Measurements from ENCODE around the gene RUFY3.
"Not testable (repeated sequence)": the region's sequence is repeated elsewhere in the genome, so short reads cannot be mapped to it uniquely, and the experiment has no call there.

The RUFY3 gene

GRCh38 chr4:70704931-70705182 is 16.9 kb upstream of the RUFY3 start:
- in situ Hi-C loops (cut with HindIII; ENCODE audit: low sequenced_read_pairs), result no loop called here

GRCh38 chr4:70705183-70706043 is 16.4 kb upstream of the RUFY3 start:
- in situ Hi-C loops (cut with HindIII; ENCODE audit: low sequenced_read_pairs), result no loop called here

- in situ Hi-C loops (cut with HindIII; ENCODE audit: low sequenced_read_pairs), result no loop called here
Observed at GRCh38 chr4:70706044-70706461, 15.7 kb upstream of the RUFY3 start.

- in situ Hi-C loops (cut with HindIII; ENCODE audit: low sequenced_read_pairs), result no loop called here
Observed at GRCh38 chr4:70706516-70706915, 15.2 kb upstream of the RUFY3 start.

GRCh38 chr4:70709611-70710205 is 12.1 kb upstream of the RUFY3 start:
- in situ Hi-C loops (cut with HindIII; ENCODE audit: low sequenced_read_pairs), result no loop called here

GRCh38 chr4:70711599-70711998 is 10.2 kb upstream of the RUFY3 start:
- in situ Hi-C loops (cut with HindIII; ENCODE audit: low sequenced_read_pairs), result no loop called here

GRCh38 chr4:70712150-70712549 is 9.6 kb upstream of the RUFY3 start:
- in situ Hi-C loops (cut with HindIII; ENCODE audit: low sequenced_read_pairs), result no loop called here

- in situ Hi-C loops (cut with HindIII; ENCODE audit: low sequenced_read_pairs), result no loop called here
Observed at GRCh38 chr4:70712604-70713452, 8.9 kb upstream of the RUFY3 start.

GRCh38 chr4:70713453-70714078 is 8.2 kb upstream of the RUFY3 start:
- in situ Hi-C loops (cut with HindIII; ENCODE audit: low sequenced_read_pairs), result no loop called here

GRCh38 chr4:70714079-70714887 is 7.5 kb upstream of the RUFY3 start:
- in situ Hi-C loops (cut with HindIII; ENCODE audit: low sequenced_read_pairs), result no loop called here

GRCh38 chr4:70715097-70715496 is 6.7 kb upstream of the RUFY3 start:
- in situ Hi-C loops (cut with HindIII; ENCODE audit: low sequenced_read_pairs), result no loop called here

GRCh38 chr4:70718811-70719604 is 2.8 kb upstream of the RUFY3 start:
- in situ Hi-C loops (cut with HindIII; ENCODE audit: low sequenced_read_pairs), result no loop called here

GRCh38 chr4:70722199-70722791 is 531 bp downstream of the RUFY3 start:
- in situ Hi-C loops (cut with HindIII; ENCODE audit: low sequenced_read_pairs), result no loop called here

GRCh38 chr4:70724463-70724862 is 2.7 kb downstream of the RUFY3 start:
- in situ Hi-C loops (cut with HindIII; ENCODE audit: low sequenced_read_pairs), result no loop called here

GRCh38 chr4:70725633-70726032 is 3.9 kb downstream of the RUFY3 start:
- in situ Hi-C loops (cut with HindIII; ENCODE audit: low sequenced_read_pairs), result no loop called here

GRCh38 chr4:70726515-70726914 is 4.8 kb downstream of the RUFY3 start:
- in situ Hi-C loops (cut with HindIII; ENCODE audit: low sequenced_read_pairs), result not testable (repeated sequence)

- in situ Hi-C loops (cut with HindIII; ENCODE audit: low sequenced_read_pairs), result no loop called here
Observed at GRCh38 chr4:70728091-70728490, 6.3 kb downstream of the RUFY3 start.

- in situ Hi-C loops (cut with HindIII; ENCODE audit: low sequenced_read_pairs), result not testable (repeated sequence)
Observed at GRCh38 chr4:70732878-70733277, 11.1 kb downstream of the RUFY3 start.

Data from endothelial cell of hepatic sinusoid (primary cell).